Astrocyte of the spinal cord (primary cell): ENCODE results near the gene CDC42BPA.

Experiments used
- DNase-seq: peaks from one replicate; pipeline ENCODE4 v3.0.0; 2011; ENCODE audit warnings: low read depth, low spot score
- H3K4me3 ChIP-seq: 2 replicates; pipeline ENCODE4 v1.5.1; 2011; ENCODE audit warnings: low read depth, mild to moderate bottlenecking, low read length, moderate library complexity
- CTCF ChIP-seq: IDR thresholded peaks from 2 replicates; pipeline ENCODE4 v1.5.1; 2012; ENCODE audit warnings: low read depth, mild to moderate bottlenecking, low read length, inconsistent platforms
- in situ Hi-C: cut with HindIII; loops from 2 replicates; pipeline ENCODE4 v1.10.0; 2017; ENCODE audit warnings: low sequenced_read_pairs

CDC42BPA gene

GRCh38 chr1:226954337-226954736 is 364.0 kb downstream of the CDC42BPA start:
- no peak for TF ChIP-seq CTCF
- in situ Hi-C loops = no loop called here
- no peak overlapping the region for H3K4me3 ChIP-seq
- DNase-seq = no peak

GRCh38 chr1:226953175-226953800 is 365.0 kb downstream of the CDC42BPA start:
- DNase-seq = no peak
- in situ Hi-C loops = no loop called here
- TF ChIP-seq CTCF = no peak
- H3K4me3 ChIP-seq = no peak overlapping the region

GRCh38 chr1:226952118-226952441 is 366.2 kb downstream of the CDC42BPA start:
- DNase-seq = no peak
- no peak for TF ChIP-seq CTCF
- in situ Hi-C loops = no loop called here
- H3K4me3 ChIP-seq = no peak overlapping the region

GRCh38 chr1:226951286-226952117 is 366.8 kb downstream of the CDC42BPA start:
- DNase-seq = no peak
- in situ Hi-C loops = no loop called here
- no peak overlapping the region for H3K4me3 ChIP-seq
- TF ChIP-seq CTCF = no peak

GRCh38 chr1:226950871-226951270 is 367.4 kb downstream of the CDC42BPA start:
- DNase-seq = no peak
- no peak overlapping the region for H3K4me3 ChIP-seq
- in situ Hi-C loops = no loop called here
- TF ChIP-seq CTCF = no peak

- DNase-seq = no peak
- no peak overlapping the region for H3K4me3 ChIP-seq
- TF ChIP-seq CTCF = no peak
- in situ Hi-C loops = no loop called here
Observed at GRCh38 chr1:226950316-226950715, 368.0 kb downstream of the CDC42BPA start.
